Activated CD4-positive, alpha-beta T cell treated with anti-CD3 and anti-CD28 coated beads, Interleukin-2, amount 10 ng/mL, durations not matched to agents 7 days and 5 days (primary cell): ENCODE data around the gene HCN2. TPM values are rescaled to one million over a fixed set of nuclear protein-coding genes. Genes with fewer than 3 reads are reported as not detected.

ENCODE experiments used
- CTCF ChIA-PET: fragments of 350-600 bp; sonication (Branson Sonifier 250); formaldehyde crosslinking; loops from one replicate; lab custom pipeline; 2021; ENCODE audit warnings: antibody characterized with exemption; lab: Charles Lee
- POLR2A ChIA-PET: fragments of 350-600 bp; sonication (Branson Sonifier 250); formaldehyde crosslinking; loops from one replicate; lab custom pipeline; 2021; ENCODE audit warnings: antibody characterized with exemption; lab: Charles Lee
- DNase-seq: peaks from one replicate; pipeline ENCODE4 v3.0.0-alpha.2; 2020
- H3K27ac Mint-ChIP-seq: one replicate; pipeline ENCODE4 v1.8.0; 2021; ENCODE audit warnings: mild to moderate bottlenecking, moderate library complexity, mixed read lengths
- H3K27me3 Mint-ChIP-seq: one replicate; pipeline ENCODE4 v1.8.0; 2021; ENCODE audit warnings: mixed read lengths
- H3K36me3 Mint-ChIP-seq: one replicate; pipeline ENCODE4 v1.8.0; 2021; ENCODE audit warnings: low read depth, mixed read lengths
- H3K4me1 Mint-ChIP-seq: one replicate; pipeline ENCODE4 v1.8.0; 2021; ENCODE audit warnings: mixed read lengths
- H3K4me3 Mint-ChIP-seq: one replicate; pipeline ENCODE4 v1.8.0; 2021; ENCODE audit warnings: mild to moderate bottlenecking, moderate library complexity, mixed read lengths
- H3K9me3 Mint-ChIP-seq: one replicate; pipeline ENCODE4 v1.8.0; 2021; ENCODE audit warnings: mixed read lengths
- total RNA-seq, 2 experiments: library from RNA; stranded (reverse); gene quantifications; one replicate each; pipeline ENCODE4 v1.2.3, GENCODE V29; 2021

HCN2 gene
- total RNA-seq, 2 experiments from 2014 or later = 2.6 to 3.2 TPM

DNA sequence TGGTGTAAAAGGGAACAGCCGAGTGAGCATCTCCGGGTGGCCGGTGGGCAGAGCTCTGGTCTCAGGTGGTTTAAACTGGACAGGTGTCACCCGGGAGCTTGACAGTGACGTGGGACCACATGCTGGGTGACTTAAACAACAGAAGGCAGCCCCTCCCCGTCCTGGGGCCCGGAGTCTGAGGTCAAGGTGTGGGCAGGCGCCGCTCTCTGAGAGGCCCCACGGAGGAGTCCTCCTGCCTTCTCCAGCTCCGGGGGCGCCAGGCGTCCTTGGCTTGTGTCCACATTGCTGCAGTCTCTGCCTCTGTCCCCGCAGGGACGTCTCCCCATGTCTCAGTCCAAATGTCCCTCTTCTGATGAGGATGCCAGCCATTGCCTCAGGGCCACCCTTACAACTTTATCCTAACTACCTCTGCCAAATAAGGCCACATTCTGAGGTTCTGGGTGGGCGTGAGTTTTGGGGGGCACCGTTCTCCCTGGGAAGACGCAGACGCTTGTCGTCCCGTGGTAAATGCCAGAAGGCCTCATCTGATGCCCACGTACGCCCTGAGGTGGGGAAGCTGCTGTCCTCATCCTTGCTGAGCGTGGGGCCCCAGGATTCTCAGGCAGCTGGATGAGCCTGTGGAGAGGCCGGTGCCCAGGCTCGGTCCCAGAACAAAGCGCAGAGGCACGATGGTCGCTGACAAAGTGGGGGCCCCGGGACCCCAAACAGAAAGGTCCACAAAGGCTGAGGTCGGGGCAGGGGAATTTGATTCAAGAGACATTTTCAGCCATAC lies 32.9 kb upstream of the HCN2 start:
- H3K4me3 Mint-ChIP-seq = no peak overlapping the region
- no peak overlapping the region for H3K27ac Mint-ChIP-seq
- no peaks in the 10 kb centered on the region for H3K4me1 Mint-ChIP-seq
- CTCF ChIA-PET = interaction anchor here (0.6 to 0.7 kb wide), 2 partner anchors 12 to 264 kb away, joined by 3 read pairs; no protein-coding TSS in a partner anchor
- DNase-seq = no peak
- POLR2A ChIA-PET = no interaction called here
- H3K36me3 Mint-ChIP-seq = no peaks in the 10 kb centered on the region
- no peaks in the 10 kb centered on the region for H3K9me3 Mint-ChIP-seq
- H3K27me3 Mint-ChIP-seq = no peaks in the 10 kb centered on the region

- Mint-ChIP-seq H3K36me3 (no peaks in the 10 kb centered on the region), H3K4me3 (no peak overlapping the region)
These were observed 30.8 kb upstream of the HCN2 start for GRCh38 chr19:558770-559439.

DNA sequence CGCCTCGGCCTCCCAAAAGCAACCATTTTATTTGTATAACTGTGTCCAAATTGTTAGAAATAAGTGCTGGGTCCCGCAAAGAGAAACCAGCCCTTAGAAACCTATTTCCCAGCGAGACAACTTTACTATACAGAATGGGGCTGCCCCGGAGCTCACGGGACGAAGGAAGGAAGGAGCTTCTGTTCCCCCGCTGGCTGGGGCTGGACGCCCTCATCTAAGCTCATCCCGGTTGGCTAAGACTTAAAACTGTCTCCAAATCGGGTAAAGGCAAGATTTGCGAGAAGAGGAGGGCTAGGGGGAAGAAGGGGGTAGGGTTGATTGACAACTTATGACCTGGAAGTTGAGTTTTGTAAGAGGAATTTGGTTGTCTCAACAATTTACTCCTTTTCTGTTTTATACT lies 29.6 kb upstream of the HCN2 start:
- no peak for DNase-seq
- Mint-ChIP-seq H3K4me1 (no peaks in the 10 kb centered on the region), H3K27ac (no peak overlapping the region), H3K27me3 (no peaks in the 10 kb centered on the region), H3K36me3 (no peaks in the 10 kb centered on the region), H3K9me3 (no peaks in the 10 kb centered on the region), H3K4me3 (no peak overlapping the region)
- ChIA-PET CTCF (interaction anchor here (1.1 to 1.9 kb wide), 2 partner anchors 28 to 50 kb away, joined by 3 to 4 read pairs; partner anchors contain the start of gene CDC34), POLR2A (no interaction called here)

More at GRCh38 chr19:558770-559439, 30.8 kb upstream of the HCN2 start:
- Mint-ChIP-seq H3K27ac (no peak overlapping the region), H3K9me3 (no peaks in the 10 kb centered on the region), H3K27me3 (no peaks in the 10 kb centered on the region), H3K4me1 (no peaks in the 10 kb centered on the region)
- CTCF ChIA-PET = no interaction called here
- POLR2A ChIA-PET = no interaction called here
- DNase-seq = no peak

GRCh38 chr19:566403-566802 lies 23.3 kb upstream of the HCN2 start:
- no peaks in the 10 kb centered on the region for H3K27me3 Mint-ChIP-seq
- no peaks in the 10 kb centered on the region for H3K9me3 Mint-ChIP-seq
- DNase-seq = no peak
- peaks cover 12% of the 10 kb centered on the region for H3K4me1 Mint-ChIP-seq
- no peak overlapping the region for H3K27ac Mint-ChIP-seq
- ChIA-PET CTCF (no interaction called here), POLR2A (no interaction called here)
- H3K4me3 Mint-ChIP-seq = no peak overlapping the region
- no peaks in the 10 kb centered on the region for H3K36me3 Mint-ChIP-seq

- no peaks in the 10 kb centered on the region for H3K9me3 Mint-ChIP-seq
- no peaks in the 10 kb centered on the region for H3K27me3 Mint-ChIP-seq
- no peak for DNase-seq
- no peaks in the 10 kb centered on the region for H3K36me3 Mint-ChIP-seq
- peaks cover 15% of the 10 kb centered on the region for H3K4me1 Mint-ChIP-seq
- no peak overlapping the region for H3K27ac Mint-ChIP-seq
- ChIA-PET POLR2A (no interaction called here), CTCF (no interaction called here)
- no peak overlapping the region for H3K4me3 Mint-ChIP-seq
These were observed 22.8 kb upstream of the HCN2 start for GRCh38 chr19:566844-567243.

GRCh38 chr19:567296-567900 lies 22.3 kb upstream of the HCN2 start:
- no peak for DNase-seq
- CTCF ChIA-PET = no interaction called here
- no peaks in the 10 kb centered on the region for H3K36me3 Mint-ChIP-seq
- POLR2A ChIA-PET = no interaction called here
- peaks cover 17% of the 10 kb centered on the region for H3K4me1 Mint-ChIP-seq
- H3K9me3 Mint-ChIP-seq = no peaks in the 10 kb centered on the region
- H3K4me3 Mint-ChIP-seq = no peak overlapping the region
- H3K27me3 Mint-ChIP-seq = no peaks in the 10 kb centered on the region
- H3K27ac Mint-ChIP-seq = no peak overlapping the region

DNA sequence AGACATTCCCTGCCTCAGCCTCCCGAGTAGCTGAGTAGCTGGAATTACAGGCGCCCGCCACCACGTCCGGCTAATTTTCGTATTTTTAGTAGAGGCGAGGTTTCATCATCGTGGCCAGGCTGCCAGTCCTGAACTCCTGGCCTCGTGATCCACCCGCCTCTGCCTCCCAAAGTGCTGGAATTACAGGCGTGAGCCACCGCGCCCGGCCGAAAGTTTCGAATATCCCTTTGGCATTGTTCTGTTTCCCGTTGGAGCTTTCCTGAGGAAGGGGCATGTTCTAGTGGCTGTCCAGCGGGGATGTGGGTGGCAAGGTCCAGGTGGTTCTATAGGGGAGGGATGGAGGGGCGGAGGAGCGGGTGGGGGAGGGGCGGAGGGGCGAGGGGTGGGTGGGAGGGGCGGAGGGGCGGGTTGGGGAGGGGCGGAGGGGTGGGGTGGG lies 19.4 kb upstream of the HCN2 start:
- H3K36me3 Mint-ChIP-seq = no peaks in the 10 kb centered on the region
- H3K9me3 Mint-ChIP-seq = no peaks in the 10 kb centered on the region
- ChIA-PET CTCF (interaction anchor here (1.0 to 1.1 kb wide), 2 partner anchors 14 to 60 kb away, joined by 3 read pairs; no protein-coding TSS in a partner anchor), POLR2A (no interaction called here)
- H3K27ac Mint-ChIP-seq = peak overlapping the region; percentile 83
- H3K27me3 Mint-ChIP-seq = no peaks in the 10 kb centered on the region
- H3K4me1 Mint-ChIP-seq = peaks cover 34% of the 10 kb centered on the region
- H3K4me3 Mint-ChIP-seq = peak overlapping the region; percentile 40
- DNase-seq = no peak

DNA sequence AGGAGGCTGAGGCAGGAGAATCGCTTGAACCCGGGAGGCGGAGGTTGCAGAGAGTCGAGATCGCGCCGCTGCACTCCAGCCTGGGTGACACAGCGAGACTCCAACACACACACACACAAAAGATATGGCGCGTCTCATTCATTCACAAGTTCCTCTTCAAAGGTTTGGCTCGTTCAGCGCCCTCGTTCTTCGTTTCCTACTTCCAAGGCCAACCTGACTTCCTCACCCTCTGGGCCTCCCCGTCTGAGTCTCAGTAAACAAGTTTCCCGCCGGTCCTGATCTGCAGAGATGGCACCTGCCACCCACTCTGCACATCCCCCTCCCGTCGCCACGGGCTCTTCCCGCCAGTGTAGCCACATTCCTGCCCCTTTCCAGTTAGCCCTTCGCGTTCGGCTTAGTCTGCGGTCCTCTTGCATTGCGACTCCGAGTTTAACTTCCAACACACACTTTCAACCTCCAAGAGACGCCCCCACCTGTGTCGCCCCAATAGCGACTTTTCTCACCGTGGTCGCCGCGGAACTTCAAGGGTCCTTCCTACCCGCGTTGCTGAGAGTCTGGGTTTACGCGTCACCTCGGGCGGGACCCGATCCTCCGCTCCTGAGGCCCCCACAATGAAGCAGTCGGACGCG lies 18.6 kb upstream of the HCN2 start:
- H3K27me3 Mint-ChIP-seq = no peaks in the 10 kb centered on the region
- no peaks in the 10 kb centered on the region for H3K9me3 Mint-ChIP-seq
- H3K27ac Mint-ChIP-seq = peak overlapping the region; percentile 96
- ChIA-PET CTCF (no interaction called here), POLR2A (no interaction called here)
- peak; percentile 67 for DNase-seq
- H3K4me1 Mint-ChIP-seq = peaks cover 36% of the 10 kb centered on the region
- peak overlapping the region; percentile 84 for H3K4me3 Mint-ChIP-seq
- H3K36me3 Mint-ChIP-seq = no peaks in the 10 kb centered on the region

DNA sequence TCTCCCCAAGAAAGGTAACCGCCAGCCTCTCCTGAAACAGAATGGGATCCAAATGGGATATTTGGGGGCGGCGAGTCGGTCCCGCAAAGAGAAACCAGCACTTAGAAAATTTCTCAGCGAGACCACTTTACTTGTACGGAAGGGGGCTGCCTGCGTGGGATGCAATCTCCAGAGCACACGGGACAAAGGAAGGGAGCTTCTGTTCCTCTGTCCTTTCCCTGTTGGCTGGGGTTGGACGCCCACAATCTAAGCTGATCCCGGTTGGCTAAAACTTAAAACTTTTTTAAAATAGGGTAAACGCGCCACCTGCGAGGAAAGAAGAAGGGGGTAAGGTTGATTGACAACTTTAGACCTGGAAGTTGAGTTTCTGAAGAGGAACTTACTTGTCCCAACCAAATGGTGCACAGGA lies 18.1 kb upstream of the HCN2 start:
- Mint-ChIP-seq H3K4me3 (peak overlapping the region; percentile 84), H3K27ac (peak overlapping the region; percentile 96), H3K36me3 (no peaks in the 10 kb centered on the region), H3K9me3 (no peaks in the 10 kb centered on the region), H3K4me1 (peaks cover 40% of the 10 kb centered on the region), H3K27me3 (no peaks in the 10 kb centered on the region)
- CTCF ChIA-PET = no interaction called here
- POLR2A ChIA-PET = interaction anchor here (0.7 kb wide), 1 partner anchor 913 kb away, joined by 3 read pairs; no protein-coding TSS in a partner anchor
- peak; percentile 32 for DNase-seq

DNA sequence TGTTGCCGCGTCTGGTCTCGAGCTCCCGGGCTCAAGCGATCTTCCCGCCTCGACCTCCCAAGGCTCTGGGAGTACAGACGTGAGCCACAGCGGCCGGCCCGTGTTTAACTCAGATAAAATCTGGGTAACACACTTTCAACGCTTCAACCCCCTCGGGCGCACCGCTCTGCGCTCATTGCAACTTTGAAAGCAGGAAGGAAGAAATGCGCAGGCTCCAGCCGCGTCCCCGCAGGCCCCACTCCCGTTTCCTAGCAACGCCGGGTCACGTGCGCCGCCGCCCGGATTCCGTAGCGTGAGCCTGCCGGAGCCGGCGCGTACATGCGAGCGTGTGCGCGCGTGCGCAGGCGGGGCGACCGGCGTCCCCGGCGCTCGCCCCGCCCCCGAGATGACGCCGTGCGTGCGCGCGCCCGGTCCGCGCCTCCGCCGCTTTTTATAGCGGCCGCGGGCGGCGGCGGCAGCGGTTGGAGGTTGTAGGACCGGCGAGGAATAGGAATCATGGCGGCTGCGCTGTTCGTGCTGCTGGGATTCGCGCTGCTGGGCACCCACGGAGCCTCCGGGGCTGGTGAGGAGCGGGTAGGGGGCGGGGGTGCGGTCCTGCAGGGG lies 17.4 kb upstream of the HCN2 start, which contains the start of gene BSG:
TSS of gene BSG (plus strand) at position 457 of the 603 bp plus-strand sequence. CDS start at position 496, 39 bp downstream.
- CTCF ChIA-PET = no interaction called here

DNA sequence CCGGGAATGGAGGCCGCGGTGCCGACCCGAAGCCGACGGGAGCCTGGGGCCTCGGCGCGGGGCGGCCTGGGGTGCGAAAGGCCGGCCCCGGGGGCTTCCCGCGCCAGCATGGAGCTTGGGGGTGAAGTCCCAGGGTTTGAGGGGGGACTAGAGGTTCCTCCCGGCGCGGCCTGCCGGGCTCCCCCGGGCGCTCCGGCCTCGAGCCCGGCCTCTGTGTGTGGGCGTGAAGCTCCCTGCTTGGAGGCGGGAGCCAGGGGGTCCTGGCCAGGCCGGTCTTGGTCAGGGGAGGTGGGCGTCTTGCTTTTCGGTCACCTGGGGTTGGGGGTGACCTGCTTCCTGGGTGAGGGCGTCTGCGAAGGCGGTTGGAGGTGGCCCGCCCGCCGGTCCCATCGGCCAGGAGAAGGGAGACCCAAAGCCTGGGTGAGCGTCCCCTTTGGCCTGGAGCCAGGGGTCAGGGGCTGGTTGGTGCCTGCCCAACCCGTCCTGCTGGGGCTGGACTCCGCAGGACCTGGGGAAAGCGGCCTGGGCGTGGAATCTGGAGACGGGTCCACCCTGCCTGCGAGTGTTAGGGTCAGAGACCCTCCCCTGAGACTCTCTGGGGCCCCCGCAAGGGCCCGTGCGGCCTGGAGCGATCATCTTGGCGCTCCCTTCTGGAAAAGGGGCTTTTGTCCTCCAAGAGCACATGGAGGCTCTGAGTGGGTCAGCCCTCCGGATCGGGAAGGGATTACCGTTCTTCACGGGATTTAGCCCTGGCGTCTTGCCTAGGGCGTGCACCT lies 16.8 kb upstream of the HCN2 start:
- Mint-ChIP-seq H3K4me3 (peak overlapping the region; percentile 84), H3K4me1 (peaks cover 43% of the 10 kb centered on the region), H3K9me3 (no peaks in the 10 kb centered on the region), H3K27ac (peak overlapping the region; percentile 78), H3K36me3 (no peaks in the 10 kb centered on the region), H3K27me3 (no peaks in the 10 kb centered on the region)
- DNase-seq = peak; percentile 29
- ChIA-PET POLR2A (no interaction called here), CTCF (no interaction called here)

More for the DNA sequence above, 17.4 kb upstream of the HCN2 start, which contains the start of gene BSG:
- Mint-ChIP-seq H3K9me3 (no peaks in the 10 kb centered on the region), H3K27me3 (no peaks in the 10 kb centered on the region), H3K27ac (peak within 1 kb of the TSS; percentile 96), H3K4me3 (peak within 1 kb of the TSS; percentile 84), H3K36me3 (no peaks in the 10 kb centered on the region), H3K4me1 (peaks cover 43% of the 10 kb centered on the region)
- peak; percentile 99 for DNase-seq
- POLR2A ChIA-PET = interaction anchor here (0.7 kb wide), 1 partner anchor 913 kb away, joined by 3 read pairs; no protein-coding TSS in a partner anchor

GRCh38 chr19:573519-573825 lies 16.2 kb upstream of the HCN2 start:
- no peak for DNase-seq
- Mint-ChIP-seq H3K4me1 (peaks cover 44% of the 10 kb centered on the region), H3K27ac (no peak overlapping the region), H3K27me3 (no peaks in the 10 kb centered on the region), H3K9me3 (no peaks in the 10 kb centered on the region), H3K4me3 (peak overlapping the region; percentile 84), H3K36me3 (no peaks in the 10 kb centered on the region)
- CTCF ChIA-PET = no interaction called here
- POLR2A ChIA-PET = no interaction called here
